HT1080 (cell line): ENCODE results near the gene RABEP2. TPM values are rescaled to one million over a fixed set of nuclear protein-coding genes. Genes with fewer than 3 reads are reported as not detected.

Experiments used
- DNase-seq: peaks from one replicate; pipeline ENCODE4 v3.0.0-alpha.2; 2015; ENCODE audit warnings: low read depth
- small RNA-seq: library from RNA; depleted of rRNA; stranded (forward); fragments of <200 nt; gene quantifications from one replicate; pipeline ENCODE3, GENCODE V24; 2014
- total RNA-seq: library from RNA; depleted of rRNA; stranded (reverse); fragments of >200 nt; shearing (Covaris generic); gene quantifications from 2 replicates; pipeline ENCODE4 v1.2.3, GENCODE V29; 2014; rRNA removed

RABEP2 gene
- total RNA-seq, 1 experiment from 2014 or later = 24.7 TPM

GRCh38 chr16:28858421-28858820 lies 66.6 kb downstream of the RABEP2 start:
- peak; percentile 47 for DNase-seq

Small RNA genes within 50 kb of the gene (small RNA-seq; reads per million reads assigned to genes)
- gene RF00416 = not detected

Other genes with a start within 250 kb of the RABEP2 start
- gene EIF3C, start 213.8 kb downstream of the RABEP2 start, total RNA-seq = 456 and 760 TPM in 2 replicates
- 0.33 and 0.40 TPM in 2 replicates for gene NPIPB9, start 173.5 kb downstream of the RABEP2 start, total RNA-seq
- 36.5 and 57.7 TPM in 2 replicates for gene ATXN2L, start 102.2 kb downstream of the RABEP2 start, total RNA-seq
- 390 and 404 TPM in 2 replicates for gene TUFM, start 78.9 kb downstream of the RABEP2 start, total RNA-seq
- 28.5 and 38.5 TPM in 2 replicates for gene SH2B1, start 61.4 kb downstream of the RABEP2 start, total RNA-seq
- 0.27 TPM in 1 of 2 replicates, not detected in the other for gene ATP2A1, start 46.8 kb downstream of the RABEP2 start, total RNA-seq
- not detected in 2 replicates for gene CD19, start 6.7 kb upstream of the RABEP2 start, total RNA-seq
- gene NFATC2IP, start 25.7 kb upstream of the RABEP2 start, total RNA-seq = 30.4 and 33.2 TPM in 2 replicates
- gene SPNS1, start 49.5 kb upstream of the RABEP2 start, total RNA-seq = 36.5 and 45.6 TPM in 2 replicates
- gene LAT, start 59.8 kb upstream of the RABEP2 start, total RNA-seq = 32.7 and 44.1 TPM in 2 replicates